Ramos (cell line): ENCODE data around the gene IFNA2.
"Not testable (repeated sequence)": the region's sequence is repeated elsewhere in the genome, so short reads cannot be mapped to it uniquely, and the experiment has no call there.

Source experiments
- in situ Hi-C: fragments of 300-500 bp; cut with MboI; formaldehyde crosslinking; loops from one replicate; pipeline ENCODE4 v1.14.3; 2022; ENCODE audit warnings: low sequenced_read_pairs; ENCODE audit not compliant: unreplicated experiment

Gene IFNA2

DNA sequence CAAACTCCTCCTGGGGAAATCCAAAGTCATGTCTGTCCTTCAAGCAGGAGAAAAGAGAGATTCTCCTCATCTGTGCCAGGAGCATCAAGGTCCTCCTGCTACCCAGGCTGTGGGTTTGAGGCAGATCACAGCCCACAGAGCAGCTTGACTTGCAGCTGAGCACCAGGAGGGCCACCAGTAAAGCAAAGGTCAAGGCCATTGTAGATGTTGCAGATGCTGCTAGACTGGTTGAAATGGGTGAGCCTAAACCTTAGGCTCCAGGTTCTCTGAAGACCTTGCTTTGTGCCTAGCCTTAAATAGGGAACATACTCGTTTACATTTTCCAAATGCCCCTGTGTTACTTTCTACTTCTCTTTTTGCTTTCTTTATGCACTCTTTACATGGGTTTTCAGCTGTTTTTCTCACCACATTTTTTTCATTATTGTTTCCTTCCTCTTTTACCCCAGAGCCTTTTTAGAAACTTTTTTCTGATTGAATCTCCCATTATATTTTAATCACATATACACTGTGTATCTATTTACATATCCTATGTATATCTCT, at the start of gene IFNA2:
IFNA2 (minus strand) TSS at position 268 of the 540 bp plus-strand sequence; CDS start at position 199, 69 bp downstream.
- in situ Hi-C loops: no loop called here

DNA sequence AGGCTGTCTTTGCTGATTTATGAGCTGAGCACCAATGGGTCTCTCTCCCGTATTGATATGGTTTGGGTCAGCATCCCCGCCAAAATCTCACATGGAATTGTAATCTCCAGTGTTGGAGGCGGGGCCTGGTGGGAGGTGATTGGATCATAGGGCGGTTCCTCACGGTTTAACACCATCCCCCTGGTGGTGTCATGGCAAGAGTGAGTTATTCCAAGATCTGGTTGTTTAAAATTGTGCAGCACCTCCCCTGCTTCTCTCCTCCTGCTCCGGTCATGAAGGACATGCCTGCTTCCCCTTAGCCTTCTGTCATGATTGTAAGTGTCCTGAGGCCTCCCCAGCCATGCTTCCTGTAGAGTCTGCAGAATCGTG, 49.8 kb upstream of the IFNA2 start:
- in situ Hi-C loops: not testable (repeated sequence)

DNA sequence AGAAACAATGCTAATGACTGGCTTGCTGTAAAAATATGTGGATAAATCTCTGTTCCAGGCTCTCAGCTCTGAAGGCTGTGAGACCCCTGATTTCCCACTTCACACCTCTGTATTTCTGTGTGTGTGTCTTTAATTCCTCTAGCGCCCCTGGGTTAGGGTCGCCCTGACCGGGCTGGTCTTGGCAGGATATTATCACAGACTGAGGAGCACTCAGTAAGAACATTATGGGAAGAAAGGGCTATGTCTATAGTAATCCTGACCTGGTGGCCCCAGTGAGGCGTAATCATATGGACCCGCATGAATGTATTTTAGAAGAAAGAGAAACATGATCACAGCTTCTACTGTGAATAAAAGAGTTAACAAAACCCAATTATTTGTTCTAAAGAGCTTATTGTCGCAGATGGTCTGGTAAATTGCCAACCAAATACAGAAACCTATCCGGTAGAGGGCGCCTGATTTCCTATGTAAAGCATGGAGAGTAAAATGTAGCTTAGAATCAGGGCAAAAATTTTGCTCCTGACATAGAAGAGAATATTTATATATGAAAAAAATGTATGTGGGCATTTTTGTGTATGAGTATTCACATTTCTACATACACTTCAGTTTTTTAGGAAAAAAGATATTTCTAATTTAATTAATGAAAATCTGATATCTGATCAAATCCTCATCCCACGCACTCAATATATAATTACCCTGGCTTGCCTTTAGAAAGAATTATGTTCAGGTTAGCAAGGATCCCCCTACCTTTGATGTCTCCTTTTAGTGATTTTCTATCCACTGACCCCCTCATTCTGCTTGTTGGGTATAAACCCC, 49.2 kb upstream of the IFNA2 start:
- in situ Hi-C loops: no loop called here

DNA sequence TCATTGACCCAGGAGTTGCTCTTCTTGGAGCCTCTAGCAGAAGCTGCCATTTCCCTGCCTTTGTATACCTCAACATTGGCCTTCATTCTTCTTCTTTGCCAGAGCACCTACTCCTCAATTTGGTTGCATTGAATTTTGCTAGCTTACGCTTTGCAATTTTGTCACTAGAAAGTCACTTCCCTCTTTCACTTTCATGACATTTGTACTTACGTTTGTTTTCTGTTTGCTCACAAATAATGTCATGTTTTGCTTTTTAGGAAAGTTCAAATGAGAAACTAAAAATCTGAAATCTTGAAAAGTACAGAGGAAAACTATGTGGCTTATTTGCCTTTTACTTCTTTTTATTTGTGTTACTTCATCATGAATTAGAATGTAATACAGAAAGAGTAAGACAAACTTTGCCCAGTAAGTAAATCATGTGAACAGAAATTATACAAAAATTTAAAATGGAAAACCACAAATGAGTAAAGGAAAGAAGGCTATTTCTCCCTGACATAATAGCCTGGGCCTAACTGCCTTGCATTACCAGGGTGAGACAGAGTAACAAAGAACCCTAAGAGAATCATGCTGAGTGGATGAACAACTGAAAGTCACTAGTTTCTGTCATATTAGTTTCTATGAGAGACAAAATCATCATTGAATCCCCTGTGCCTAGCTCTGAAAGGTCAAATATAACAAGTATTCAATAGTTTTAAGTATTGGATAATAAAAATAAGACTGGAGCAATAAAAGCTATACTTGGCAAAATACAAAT, 47.7 kb upstream of the IFNA2 start:
- in situ Hi-C loops: no loop called here

DNA sequence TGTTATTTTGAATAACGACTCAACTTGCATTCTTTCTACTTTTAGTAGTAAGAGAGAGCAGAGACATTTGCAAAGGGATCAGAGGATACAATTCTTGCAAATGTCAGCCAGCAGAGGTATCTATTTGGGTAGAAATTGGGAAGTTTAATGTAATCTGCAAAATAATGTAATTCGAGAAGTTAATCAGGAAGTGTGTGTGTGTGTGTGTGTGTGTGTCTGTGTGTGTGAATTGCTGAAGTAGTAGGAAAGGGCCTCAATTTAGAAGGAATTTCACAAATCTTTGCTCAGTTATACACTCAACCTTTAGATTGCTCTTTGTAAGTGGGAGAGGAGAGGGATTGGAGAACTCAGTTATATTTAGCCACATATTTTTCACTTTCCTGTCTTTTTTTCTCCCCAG, 44.0 kb upstream of the IFNA2 start:
- in situ Hi-C loops: no loop called here

DNA sequence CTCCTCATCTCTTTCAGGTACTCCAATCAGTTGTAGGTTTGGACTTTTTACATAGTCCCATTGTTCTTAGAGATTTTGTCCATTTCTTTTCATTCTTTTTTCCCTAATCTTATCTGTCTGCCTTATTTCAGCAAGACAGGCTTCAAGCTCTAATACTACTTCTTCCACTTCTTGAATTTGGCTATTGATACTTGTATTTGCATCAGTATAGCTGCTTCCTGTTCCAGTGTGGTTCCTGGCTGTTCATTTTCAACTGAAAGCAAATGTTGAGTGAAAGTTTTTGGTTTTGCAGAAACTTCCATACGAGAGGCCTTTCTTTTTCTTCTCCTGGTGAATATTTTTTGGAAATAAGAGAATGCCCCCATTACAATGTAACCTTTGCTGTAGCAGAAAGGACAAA, 43.0 kb upstream of the IFNA2 start:
- in situ Hi-C loops: no loop called here

DNA sequence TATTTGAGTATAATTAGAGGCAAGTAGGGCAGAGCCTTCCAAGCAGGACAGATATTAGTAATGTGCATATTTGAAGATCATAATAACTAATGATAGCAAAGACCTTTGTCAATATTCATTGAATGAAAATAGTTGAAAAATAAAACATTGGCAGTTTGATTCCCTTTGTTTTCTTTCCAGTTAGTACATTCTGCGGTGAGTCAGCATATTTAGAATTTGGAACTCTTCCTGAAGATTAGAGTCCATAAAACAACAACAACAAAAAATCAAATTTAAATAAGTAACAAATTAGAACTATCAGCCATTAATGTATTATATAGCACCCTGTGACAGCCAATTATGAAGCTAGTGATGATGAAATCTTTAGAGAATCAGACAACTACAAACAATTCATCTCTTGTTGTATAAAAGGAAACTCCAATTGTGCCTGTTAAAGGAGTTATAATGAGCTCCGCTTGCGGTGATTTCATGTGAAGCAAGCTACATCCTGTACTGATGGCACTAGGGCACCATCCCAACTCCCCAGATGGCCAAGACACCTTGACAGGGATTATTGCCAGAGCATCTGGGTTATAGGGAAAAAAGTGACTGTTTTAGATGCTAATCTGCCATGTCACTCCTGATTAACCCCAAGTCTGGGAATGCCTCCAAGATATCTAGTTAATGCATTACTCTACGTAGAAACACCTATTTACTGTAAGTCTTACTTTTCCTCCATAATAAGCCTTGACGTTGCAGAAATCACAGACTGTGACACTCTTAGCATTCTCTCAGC, 30.5 kb upstream of the IFNA2 start:
- in situ Hi-C loops: no loop called here

DNA sequence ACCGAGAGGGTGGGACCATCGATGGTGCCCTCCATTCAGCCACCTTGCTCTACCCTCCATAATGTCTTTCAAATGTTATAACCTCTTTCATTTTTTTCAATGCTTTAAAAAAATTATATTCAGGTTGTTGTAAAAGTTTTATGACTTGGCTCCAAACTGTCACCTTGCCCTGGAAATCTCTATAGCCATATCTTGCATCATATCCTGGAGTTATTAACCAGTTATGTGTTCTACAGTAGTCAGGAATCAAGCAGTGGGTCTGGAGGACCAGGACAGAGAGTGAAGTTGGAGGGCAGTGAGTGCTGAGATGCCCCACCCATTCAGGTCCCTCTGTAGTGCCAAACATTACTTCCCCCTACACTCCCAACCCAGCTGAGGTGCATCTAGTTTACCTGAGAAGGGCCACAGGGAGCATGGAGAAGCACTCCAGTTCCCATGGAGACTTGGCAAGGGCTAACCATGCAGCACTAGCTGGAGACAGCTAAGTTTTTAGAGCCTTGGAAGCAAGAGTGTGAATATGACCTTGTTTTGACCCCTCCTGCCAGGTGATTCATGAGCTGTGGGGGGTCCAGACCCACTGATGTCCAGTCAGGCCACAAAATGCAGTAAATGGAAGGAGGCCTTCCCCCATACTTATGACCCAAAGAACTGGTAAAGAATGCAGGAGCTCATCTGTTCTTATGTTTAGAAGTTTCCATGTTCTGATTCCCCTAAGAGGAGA, 29.2 kb upstream of the IFNA2 start:
- in situ Hi-C loops: no loop called here

DNA sequence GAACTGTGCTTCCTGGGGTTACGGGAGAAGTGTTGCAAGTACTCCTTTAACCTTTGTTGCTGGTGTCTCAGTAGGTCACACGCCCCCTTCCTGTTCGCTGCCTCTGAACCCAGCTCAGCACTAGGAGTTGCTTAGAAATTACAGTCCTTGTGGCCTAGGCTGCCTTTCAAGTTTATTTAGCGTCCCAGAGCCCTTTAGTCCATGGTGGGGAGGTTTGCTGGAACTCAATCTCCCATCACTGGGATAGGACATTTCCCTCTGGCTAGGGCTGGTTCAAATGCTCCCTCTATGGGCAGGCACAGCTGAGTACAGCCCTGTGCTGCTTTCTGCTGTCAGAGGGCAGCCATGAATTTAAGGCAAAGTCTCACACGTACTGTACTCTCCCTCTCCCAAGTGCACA, 28.4 kb upstream of the IFNA2 start:
- in situ Hi-C loops: no loop called here

DNA sequence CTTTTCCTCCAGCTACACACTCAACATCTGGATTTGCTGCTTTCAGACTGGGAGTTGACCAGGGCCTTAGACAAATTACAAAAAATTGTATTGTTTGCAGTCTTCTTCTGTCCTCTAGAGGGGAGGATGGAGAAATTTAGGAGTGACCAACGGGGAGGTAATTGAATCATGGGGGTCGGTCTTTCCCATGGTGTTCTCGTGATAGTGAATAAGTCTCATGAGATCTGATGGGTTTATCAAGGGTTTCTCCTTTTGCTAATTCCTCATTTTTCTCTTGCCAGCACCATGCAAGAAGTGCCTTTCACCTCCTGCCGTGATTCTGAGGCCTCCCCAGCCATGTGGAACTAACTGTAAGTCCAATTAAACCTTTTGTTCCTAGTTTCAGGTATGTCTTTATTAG, 28.0 kb upstream of the IFNA2 start:
- in situ Hi-C loops: no loop called here

DNA sequence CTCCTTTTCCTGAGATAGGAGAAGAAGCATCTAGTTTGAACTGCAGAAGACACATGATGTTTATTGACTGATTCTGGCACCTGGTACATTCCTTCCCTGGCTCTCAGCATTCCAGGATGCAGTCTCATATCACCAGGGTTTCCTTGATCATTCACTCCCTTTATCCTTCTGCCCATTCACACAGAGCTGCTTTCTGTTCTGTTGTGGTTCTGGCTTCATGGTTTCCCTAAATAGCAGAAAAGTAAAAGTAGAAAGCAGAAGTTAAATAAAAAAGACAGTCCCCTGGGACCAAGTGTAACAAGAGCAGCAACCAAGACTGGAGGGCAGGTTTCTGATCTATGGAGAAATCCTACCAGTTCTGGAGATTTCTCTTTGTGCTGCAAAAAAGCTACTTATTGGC, 26.9 kb upstream of the IFNA2 start:
- in situ Hi-C loops: no loop called here

DNA sequence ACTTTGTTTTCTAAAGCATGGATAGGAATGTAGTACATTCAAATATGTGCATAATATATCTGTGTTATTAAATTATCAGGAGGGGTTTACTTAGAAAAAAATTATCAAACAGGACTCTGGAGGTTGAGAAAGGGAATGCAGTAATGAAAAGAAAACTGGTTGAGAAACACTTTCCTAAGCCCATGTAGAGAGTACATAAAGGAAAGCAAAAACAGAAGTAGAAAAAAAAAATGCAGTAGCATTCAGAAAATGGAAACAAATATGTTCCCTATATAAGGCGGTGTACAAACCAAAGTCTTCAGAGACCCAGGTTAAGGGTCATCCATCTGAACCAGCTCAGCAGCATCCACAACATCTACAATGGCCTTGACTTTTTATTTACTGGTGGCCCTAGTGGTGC, 23.6 kb upstream of the IFNA2 start, which contains the start of gene IFNA8:
IFNA8 (plus strand) TSS at position 301 of the 400 bp plus-strand sequence; CDS start at position 361, 60 bp downstream.
- in situ Hi-C loops: no loop called here

DNA sequence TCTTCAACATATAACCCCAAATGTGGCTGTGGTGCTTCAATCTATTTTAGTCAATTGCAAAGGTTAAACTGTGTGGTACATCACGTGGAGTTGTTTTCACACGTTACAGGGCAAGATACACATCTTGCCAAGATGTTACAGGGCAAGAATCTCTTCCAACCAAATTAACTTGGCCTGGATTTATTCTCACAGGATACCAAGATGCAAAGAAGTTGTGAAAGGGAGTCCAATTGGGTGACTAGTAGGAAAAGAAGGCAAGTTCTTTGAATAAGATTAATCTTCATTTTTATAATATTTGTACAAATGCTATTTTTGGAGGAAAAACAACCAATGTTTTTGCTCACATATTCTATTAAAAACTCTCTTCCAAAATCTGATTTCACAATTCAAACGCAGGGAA, 18.9 kb upstream of the IFNA2 start:
- in situ Hi-C loops: no loop called here

DNA sequence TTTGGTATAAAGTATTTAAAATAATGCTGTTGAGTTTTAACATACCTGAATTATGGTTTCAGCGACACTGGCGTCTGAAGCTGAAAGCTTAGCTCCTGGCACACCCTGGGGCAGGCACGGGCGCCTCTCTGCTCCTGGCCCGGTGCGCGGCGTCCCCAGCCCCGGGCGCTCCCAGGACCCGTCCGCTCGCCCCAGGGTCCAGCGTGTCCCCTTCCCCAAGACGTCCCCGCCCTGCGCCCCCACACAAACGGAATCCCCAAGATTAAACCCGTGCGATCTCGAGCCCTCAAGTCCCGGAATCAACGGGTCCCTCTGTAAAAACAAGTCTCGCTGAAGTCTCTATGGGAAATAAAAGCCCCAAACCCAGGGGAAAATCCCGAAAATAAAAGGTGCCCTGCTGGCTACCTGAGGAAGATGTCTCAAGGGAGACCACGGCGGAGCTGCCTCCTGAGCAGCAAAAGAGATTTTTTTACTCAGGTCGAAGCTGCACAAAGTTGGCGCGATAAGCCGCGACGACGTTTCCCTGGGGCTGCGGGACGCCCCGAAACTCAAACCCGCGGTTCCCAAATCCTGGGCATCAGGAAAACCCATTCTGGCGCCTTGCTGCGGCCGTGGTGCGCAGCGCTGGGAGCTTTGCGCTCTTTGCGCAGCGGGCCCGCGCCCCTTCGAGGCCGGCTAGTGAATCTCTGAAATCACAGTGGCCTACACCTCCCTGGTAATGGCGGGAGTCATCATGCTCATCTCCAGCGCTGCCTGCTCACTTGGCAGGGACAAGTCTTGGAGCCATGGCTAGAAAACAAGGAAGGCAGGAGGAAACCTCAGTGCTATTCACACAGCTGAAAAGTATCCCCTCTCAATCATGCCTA, 17.4 kb upstream of the IFNA2 start:
- in situ Hi-C loops: no loop called here

DNA sequence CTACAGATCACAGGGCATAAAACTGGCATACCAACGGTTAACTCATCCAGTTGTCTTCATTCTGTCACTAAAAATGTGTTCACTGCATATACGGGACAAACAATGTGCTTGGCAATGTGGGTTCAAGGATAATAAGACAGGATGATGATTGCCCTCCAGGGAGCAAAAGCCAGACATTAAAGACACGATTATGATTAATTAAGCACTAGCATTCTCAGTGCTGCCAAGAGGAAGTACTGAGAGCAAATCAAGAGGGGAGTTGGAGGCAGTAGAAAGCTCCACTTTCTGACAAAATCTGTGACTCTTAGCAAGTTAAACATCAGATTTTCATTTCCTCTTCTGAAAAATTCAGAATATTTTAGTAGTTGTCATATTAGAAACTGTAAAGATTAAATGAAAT, 14.8 kb upstream of the IFNA2 start:
- in situ Hi-C loops: no loop called here

DNA sequence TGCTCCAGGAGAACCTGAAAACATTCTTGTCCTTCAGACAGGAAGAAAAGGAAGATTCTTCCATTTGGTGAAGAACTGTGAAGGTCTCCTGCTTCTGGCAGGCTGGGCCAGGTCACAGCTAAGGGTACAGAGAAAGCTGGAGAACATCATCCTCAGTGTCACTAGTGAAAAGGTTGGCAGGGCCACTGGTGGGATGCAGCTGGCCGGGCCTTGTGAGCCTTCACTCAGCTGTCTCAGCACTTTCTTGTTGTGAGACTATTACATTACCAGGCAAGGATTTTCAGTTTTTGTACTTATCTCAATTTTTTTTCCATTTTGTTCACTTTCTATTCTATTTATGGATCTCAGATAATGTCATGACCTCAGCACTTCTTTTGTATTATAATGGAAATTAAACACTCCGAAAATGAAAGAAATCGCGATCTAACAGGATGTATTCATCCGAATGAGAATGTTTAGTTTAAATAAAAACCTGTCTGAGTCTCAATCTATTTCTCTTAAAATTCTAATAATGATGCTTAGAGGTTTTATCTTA, 13.8 kb upstream of the IFNA2 start:
- in situ Hi-C loops: no loop called here

DNA sequence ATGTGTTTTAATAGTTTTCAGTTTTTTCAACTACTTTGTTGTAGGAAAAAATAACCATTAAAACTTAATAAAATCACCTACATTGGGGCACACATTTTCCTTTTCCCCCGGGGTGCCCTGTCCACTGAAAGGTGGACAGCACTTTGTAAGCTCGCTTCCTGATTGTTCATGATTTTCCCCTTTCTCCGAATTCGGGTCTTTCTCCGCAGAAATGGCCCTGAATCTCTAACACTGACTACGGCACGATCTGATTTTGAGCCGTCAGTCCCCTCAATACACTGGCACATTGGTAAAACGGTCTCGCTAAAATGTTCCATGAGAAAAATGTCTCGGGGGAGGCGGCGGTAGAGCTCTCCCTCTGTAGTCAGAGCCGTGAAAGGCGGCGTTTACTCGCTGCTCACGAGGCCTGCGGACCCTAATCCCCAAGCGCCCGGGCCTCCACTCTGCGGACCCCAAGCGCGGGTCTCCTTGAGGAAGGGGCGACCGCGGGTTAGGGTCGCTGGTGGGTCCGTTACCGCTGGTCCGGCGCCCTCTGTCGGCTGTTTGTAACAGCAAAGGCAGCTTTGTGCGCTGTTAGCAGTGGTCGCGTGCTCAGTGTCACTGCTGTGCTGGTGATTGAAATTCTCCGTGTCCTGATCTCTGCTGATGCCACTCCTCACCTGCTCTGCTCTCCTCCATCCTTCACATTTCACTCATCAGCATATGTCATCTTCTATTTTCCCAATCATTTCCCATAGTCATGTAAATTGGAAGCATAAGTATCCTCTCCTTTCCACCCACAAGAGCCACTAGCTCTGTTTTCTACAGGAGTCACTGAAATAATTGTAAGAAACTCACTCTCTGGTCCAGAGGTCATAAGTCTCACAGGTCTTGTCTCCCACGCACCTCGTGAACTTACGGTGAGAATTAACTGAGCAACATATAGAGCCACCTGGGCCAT, 10.8 kb upstream of the IFNA2 start:
- in situ Hi-C loops: no loop called here

DNA sequence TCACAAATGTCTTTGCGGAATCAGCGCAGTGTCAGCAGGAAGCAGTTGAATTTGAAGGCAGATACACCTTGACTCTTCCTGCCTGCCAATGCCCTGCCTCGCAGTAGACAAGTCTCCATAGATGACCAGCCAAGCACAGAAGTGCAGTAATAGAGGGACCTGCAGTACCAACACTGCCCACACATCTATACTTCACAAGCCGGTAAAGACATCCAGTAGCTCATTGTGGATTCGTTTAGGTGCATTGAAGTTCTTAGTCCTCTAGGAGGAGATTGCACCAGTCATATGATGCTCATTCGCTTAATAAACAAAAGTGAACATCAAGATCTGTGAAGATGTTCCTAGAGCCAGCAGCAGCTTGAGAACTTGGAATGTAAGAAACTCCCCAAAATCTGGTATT, 7.1 kb upstream of the IFNA2 start:
- in situ Hi-C loops: no loop called here
